Panc1 (cell line): Measurements from ENCODE around the gene ATP5MC2.

Experiments
- POLR2AphosphoS5 ChIP-seq: IDR thresholded peaks from 2 replicates; pipeline ENCODE4 v1.6.1; 2012; ENCODE audit warnings: mild to moderate bottlenecking, low read depth, low read length, moderate library complexity
- SIN3A ChIP-seq: IDR thresholded peaks from 2 replicates; pipeline ENCODE4 v1.6.1; 2012; ENCODE audit warnings: low read depth, mild to moderate bottlenecking, low read length, moderate library complexity, borderline replicate concordance; ENCODE audit not compliant: insufficient read depth
- TF ChIP-seq, protein P1 (sequence below): fragments of 450-650 bp; IDR thresholded peaks from 2 replicates; pipeline ENCODE4 v1.5.1; 2017; ENCODE audit warnings: mild to moderate bottlenecking

DNA sequence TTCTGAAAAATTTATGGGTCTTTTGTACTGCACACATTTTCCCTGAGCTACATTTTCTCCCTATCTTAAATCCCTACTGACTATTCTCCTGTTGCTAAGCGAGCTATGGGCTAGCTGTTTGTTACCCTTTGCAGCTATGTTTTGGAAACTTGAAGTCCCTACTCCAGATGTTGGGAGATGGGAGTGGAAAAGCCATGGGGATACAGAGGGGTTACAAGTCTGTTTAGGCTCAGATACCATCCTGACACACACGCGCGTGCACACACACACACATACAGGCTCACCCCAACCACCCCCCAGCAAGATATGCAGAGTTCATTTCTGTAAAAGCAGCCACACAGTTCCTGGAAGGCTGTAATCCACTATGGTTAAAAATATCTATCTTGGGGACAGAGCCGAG lies 15.8 kb downstream of the ATP5MC2 start:
- TF ChIP-seq, protein P1, sequence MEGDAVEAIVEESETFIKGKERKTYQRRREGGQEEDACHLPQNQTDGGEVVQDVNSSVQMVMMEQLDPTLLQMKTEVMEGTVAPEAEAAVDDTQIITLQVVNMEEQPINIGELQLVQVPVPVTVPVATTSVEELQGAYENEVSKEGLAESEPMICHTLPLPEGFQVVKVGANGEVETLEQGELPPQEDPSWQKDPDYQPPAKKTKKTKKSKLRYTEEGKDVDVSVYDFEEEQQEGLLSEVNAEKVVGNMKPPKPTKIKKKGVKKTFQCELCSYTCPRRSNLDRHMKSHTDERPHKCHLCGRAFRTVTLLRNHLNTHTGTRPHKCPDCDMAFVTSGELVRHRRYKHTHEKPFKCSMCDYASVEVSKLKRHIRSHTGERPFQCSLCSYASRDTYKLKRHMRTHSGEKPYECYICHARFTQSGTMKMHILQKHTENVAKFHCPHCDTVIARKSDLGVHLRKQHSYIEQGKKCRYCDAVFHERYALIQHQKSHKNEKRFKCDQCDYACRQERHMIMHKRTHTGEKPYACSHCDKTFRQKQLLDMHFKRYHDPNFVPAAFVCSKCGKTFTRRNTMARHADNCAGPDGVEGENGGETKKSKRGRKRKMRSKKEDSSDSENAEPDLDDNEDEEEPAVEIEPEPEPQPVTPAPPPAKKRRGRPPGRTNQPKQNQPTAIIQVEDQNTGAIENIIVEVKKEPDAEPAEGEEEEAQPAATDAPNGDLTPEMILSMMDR = no peak
- TF ChIP-seq POLR2AphosphoS5 (no peak), SIN3A (no peak)
